GM13977 (cell line): ENCODE results near the gene AUH.

Experiments
- DNase-seq: peaks from one replicate; pipeline ENCODE4 v3.0.0; 2012; ENCODE audit warnings: low spot score
- in situ Hi-C: fragments of 300-500 bp; cut with MboI; formaldehyde crosslinking; loops from one replicate; pipeline ENCODE4 v1.12.0; 2022; ENCODE audit warnings: low sequenced_read_pairs, low pct_unique_long_range_greater_than_20kb, mixed read lengths, inconsistent platforms; ENCODE audit not compliant: unreplicated experiment
- TF ChIP-seq, protein P1 (sequence below): IDR thresholded peaks from 2 replicates; pipeline ENCODE4 v1.5.1; 2012; ENCODE audit warnings: mild to moderate bottlenecking, control low read depth; ENCODE audit not compliant: insufficient read depth; ENCODE audit errors: extremely low read depth, missing control alignments

AUH gene

DNA sequence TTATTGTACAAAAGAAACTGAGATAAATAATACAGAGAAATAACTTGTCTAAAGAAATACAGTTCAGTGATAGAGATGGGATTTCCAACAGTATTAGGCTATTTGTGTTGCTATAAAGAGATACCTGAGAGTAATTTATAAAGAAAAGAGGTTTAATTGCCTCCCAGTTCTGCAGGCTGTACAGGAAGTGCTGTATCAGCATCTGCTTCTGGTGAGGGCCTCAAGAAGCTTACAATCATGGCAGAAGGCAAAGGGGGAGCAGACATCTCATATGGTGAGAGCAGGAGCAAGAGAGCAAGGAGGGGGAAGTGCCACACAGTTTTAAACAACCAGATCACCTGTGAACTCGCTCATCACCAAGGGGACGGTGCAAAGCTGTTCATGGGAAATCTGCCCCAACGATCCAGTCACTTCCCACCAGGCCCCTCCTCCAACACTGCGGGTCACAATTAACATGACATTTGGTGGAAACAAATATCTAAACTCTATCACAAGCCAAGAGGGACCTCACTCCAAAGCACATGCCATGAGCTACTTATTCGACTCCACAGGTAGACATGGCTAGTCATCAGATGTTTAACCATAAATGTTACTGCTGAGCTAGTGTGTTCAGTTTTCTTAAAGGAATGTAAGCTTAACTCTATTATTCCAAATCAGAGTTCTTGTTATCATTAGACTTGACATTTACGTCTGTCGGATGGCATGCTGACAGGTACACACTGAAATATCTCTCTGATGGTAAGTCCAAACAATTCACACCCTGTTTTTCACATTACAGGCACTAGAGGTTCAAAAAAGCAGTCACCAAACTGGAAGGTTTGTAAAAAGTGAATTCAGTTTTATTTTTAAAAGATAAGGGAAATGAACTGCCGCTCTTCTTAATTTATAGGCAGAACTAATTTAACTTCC, 82.2 kb downstream of the AUH start:
- TF ChIP-seq, protein P1, sequence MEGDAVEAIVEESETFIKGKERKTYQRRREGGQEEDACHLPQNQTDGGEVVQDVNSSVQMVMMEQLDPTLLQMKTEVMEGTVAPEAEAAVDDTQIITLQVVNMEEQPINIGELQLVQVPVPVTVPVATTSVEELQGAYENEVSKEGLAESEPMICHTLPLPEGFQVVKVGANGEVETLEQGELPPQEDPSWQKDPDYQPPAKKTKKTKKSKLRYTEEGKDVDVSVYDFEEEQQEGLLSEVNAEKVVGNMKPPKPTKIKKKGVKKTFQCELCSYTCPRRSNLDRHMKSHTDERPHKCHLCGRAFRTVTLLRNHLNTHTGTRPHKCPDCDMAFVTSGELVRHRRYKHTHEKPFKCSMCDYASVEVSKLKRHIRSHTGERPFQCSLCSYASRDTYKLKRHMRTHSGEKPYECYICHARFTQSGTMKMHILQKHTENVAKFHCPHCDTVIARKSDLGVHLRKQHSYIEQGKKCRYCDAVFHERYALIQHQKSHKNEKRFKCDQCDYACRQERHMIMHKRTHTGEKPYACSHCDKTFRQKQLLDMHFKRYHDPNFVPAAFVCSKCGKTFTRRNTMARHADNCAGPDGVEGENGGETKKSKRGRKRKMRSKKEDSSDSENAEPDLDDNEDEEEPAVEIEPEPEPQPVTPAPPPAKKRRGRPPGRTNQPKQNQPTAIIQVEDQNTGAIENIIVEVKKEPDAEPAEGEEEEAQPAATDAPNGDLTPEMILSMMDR = no peak
- in situ Hi-C loops = no loop called here
- no peak for DNase-seq

DNA sequence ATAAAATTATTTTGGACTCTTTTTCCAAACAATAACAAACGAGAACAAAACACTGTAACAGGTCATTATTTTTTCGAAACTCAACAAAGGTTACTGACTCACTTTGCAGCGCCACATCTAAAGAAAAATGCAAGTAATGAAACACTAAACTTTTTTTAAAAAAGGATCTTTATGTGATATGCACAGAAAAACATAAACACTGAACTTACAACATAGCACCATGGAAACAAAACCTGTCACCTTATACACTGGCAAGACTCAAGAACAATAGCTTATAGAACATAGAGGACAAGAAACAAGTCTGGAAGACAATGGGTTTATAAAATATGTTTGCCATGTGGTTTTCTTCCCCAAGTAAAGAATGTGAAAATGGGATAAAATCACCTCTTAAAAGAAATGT, 85.2 kb downstream of the AUH start:
- TF ChIP-seq, protein P1 = no peak
- DNase-seq = no peak
- in situ Hi-C loops = no loop called here

- no peak for DNase-seq
- TF ChIP-seq, protein P1 = no peak
- in situ Hi-C loops = no loop called here
These were observed 86.1 kb downstream of the AUH start for GRCh38 chr9:91275655-91276054.

- in situ Hi-C loops = no loop called here
- DNase-seq = no peak
- TF ChIP-seq, protein P1 = no peak
These were observed 86.7 kb downstream of the AUH start for GRCh38 chr9:91274949-91275492.

GRCh38 chr9:91273853-91274552, 87.7 kb downstream of the AUH start:
- no peak for DNase-seq
- in situ Hi-C loops = no loop called here
- TF ChIP-seq, protein P1 = no peak

- in situ Hi-C loops = no loop called here
- TF ChIP-seq, protein P1 = no peak
- no peak for DNase-seq
These were observed 90.6 kb downstream of the AUH start for GRCh38 chr9:91271156-91271555.
